Transverse colon (tissue), 4 donors: ENCODE measurements around the gene SVIL.

Source experiments
- EP300 ChIP-seq: sonication (generic); formaldehyde crosslinking; IDR thresholded peaks from one replicate; pipeline ENCODE4 v1.6.1; 2017; ENCODE audit warnings: antibody characterized with exemption, low read depth
- POLR2A ChIP-seq: fragments of 450-650 bp; IDR thresholded peaks from one replicate; pipeline ENCODE4 v1.6.1; 2016; ENCODE audit warnings: antibody characterized with exemption, mild to moderate bottlenecking, moderate library complexity
- POLR2AphosphoS5 ChIP-seq, 3 donors: sonication (generic); formaldehyde crosslinking; IDR thresholded peaks; one replicate each; pipeline ENCODE4 v1.6.1; 2016; ENCODE audit warnings: antibody characterized with exemption in 3 of 3
- TF ChIP-seq, protein P1 (sequence below), 5 experiments: fragments of 200-600 bp in 3 of 5; fragments of 450-650 bp in 2 of 5; sonication (generic) in 3 of 5; IDR thresholded peaks; 1 replicate in 2 of 5; 2 replicates in 3 of 5; pipeline ENCODE4 v1.5.1; 2016 to 2017; ENCODE audit warnings: antibody characterized with exemption in 5 of 5, inconsistent platforms in 3 of 5, mild to moderate bottlenecking in 2 of 5, moderate library complexity in 1 of 5

DNA sequence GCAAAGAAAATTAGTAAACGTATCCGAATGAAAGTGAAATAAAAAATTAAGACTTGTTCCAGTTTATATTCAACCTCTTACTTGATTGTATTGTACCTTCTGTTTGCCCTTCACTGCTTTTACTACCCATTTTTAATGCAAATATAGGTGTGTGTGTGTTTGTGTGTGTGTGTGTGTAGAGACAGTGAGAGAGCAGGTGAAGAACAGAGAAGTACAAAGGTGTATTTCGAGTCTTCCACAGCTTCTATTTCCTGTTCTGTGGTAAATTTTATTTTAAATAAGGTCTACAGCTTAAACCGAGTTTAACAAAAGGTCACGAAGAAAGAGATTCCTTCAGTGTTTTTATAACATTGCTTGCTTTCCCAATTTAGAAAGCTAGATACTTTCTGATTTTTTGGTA is 12.7 kb upstream of the SVIL start:
- no peak for TF ChIP-seq POLR2A
- TF ChIP-seq, protein P1, sequence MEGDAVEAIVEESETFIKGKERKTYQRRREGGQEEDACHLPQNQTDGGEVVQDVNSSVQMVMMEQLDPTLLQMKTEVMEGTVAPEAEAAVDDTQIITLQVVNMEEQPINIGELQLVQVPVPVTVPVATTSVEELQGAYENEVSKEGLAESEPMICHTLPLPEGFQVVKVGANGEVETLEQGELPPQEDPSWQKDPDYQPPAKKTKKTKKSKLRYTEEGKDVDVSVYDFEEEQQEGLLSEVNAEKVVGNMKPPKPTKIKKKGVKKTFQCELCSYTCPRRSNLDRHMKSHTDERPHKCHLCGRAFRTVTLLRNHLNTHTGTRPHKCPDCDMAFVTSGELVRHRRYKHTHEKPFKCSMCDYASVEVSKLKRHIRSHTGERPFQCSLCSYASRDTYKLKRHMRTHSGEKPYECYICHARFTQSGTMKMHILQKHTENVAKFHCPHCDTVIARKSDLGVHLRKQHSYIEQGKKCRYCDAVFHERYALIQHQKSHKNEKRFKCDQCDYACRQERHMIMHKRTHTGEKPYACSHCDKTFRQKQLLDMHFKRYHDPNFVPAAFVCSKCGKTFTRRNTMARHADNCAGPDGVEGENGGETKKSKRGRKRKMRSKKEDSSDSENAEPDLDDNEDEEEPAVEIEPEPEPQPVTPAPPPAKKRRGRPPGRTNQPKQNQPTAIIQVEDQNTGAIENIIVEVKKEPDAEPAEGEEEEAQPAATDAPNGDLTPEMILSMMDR (IDR thresholded peaks at IDR 0.05) = no peak
- TF ChIP-seq POLR2AphosphoS5 (IDR thresholded peaks at IDR 0.05) = no peak
- TF ChIP-seq EP300 = no peak
